Measurements from ENCODE around the gene MCC.

MCC gene

GRCh38 chr5:113510836-113511451 lies 22.7 kb upstream of the MCC start:
- Mint-ChIP-seq H3K9me3 (no peaks in the 10 kb centered on the region), H3K4me3 (no peak overlapping the region), H3K27me3 (ENCODE audit: low read depth) (peaks cover 35% of the 10 kb centered on the region), H3K4me1 (ENCODE audit: low read depth) (peaks cover 31% of the 10 kb centered on the region), H3K36me3 (ENCODE audit: low read depth) (peaks cover 12% of the 10 kb centered on the region), H3K27ac (no peak overlapping the region)
- DNase-seq (ENCODE audit: low spot score), result no peak

- H3K4me1 Mint-ChIP-seq (ENCODE audit: low read depth), result peaks cover 21% of the 10 kb centered on the region
- peaks cover 45% of the 10 kb centered on the region for H3K27me3 Mint-ChIP-seq (ENCODE audit: low read depth)
- no peaks in the 10 kb centered on the region for H3K9me3 Mint-ChIP-seq
- no peak overlapping the region for H3K4me3 Mint-ChIP-seq
- no peak for DNase-seq (ENCODE audit: low spot score)
- H3K36me3 Mint-ChIP-seq (ENCODE audit: low read depth), result no peaks in the 10 kb centered on the region
- H3K27ac Mint-ChIP-seq, result no peak overlapping the region
These were observed 20.5 kb upstream of the MCC start for GRCh38 chr5:113508756-113509155.

GRCh38 chr5:113507601-113508000 lies 19.3 kb upstream of the MCC start:
- Mint-ChIP-seq H3K4me1 (ENCODE audit: low read depth) (peaks cover 16% of the 10 kb centered on the region), H3K27me3 (ENCODE audit: low read depth) (peaks cover 48% of the 10 kb centered on the region), H3K4me3 (no peak overlapping the region), H3K27ac (no peak overlapping the region), H3K36me3 (ENCODE audit: low read depth) (no peaks in the 10 kb centered on the region), H3K9me3 (no peaks in the 10 kb centered on the region)
- DNase-seq (ENCODE audit: low spot score), result no peak

- Mint-ChIP-seq H3K4me3 (no peak overlapping the region), H3K27ac (no peak overlapping the region), H3K36me3 (ENCODE audit: low read depth) (no peaks in the 10 kb centered on the region), H3K4me1 (ENCODE audit: low read depth) (peaks cover 13% of the 10 kb centered on the region), H3K27me3 (ENCODE audit: low read depth) (peaks cover 63% of the 10 kb centered on the region), H3K9me3 (peaks cover 6% of the 10 kb centered on the region)
- no peak for DNase-seq (ENCODE audit: low spot score)
These were observed 16.9 kb upstream of the MCC start for GRCh38 chr5:113505181-113505580.

DNA sequence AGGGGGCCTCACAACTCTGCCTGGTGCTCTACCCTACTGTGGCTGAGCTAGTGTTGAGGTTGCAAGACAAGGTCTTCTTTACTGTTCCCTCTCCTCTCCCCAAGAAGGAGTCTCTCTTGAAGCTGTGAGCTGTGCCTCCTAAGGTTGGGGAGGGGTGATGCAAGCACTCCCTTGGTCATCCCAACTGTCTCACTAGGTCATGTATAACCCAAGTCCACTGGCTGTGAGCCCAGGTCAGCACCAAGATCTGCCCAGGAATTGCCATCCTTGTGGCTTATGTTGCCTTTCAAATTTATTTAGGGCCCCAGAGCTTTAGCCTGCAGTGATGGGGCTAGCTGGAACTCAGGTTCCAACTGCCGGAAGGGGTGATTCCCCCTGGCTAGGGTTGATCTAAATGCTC lies 14.9 kb upstream of the MCC start:
- H3K27ac Mint-ChIP-seq, result no peak overlapping the region
- H3K9me3 Mint-ChIP-seq, result peaks cover 6% of the 10 kb centered on the region
- peaks cover 68% of the 10 kb centered on the region for H3K27me3 Mint-ChIP-seq (ENCODE audit: low read depth)
- H3K4me3 Mint-ChIP-seq, result no peak overlapping the region
- peaks cover 12% of the 10 kb centered on the region for H3K4me1 Mint-ChIP-seq (ENCODE audit: low read depth)
- DNase-seq (ENCODE audit: low spot score), result no peak
- no peaks in the 10 kb centered on the region for H3K36me3 Mint-ChIP-seq (ENCODE audit: low read depth)

DNA sequence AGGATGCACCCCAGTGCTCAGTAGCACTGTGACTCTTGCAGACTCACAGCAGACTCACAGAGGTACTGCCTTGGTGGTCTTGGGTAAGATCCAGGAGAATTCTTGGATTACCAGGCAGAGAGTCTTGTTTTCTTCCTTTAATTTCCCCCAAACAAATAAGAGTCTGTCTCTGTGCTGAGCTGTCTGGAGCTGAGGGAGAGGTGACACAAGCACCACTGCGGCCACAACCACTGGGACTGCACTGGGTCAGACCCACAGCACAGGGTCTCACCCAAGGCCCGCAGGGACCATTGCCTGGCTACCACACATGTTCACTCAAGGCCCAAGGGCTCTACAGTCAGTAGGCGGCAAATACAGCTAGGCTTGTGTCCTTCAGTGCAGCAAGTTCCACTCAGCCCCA lies 13.8 kb upstream of the MCC start:
- no peaks in the 10 kb centered on the region for H3K36me3 Mint-ChIP-seq (ENCODE audit: low read depth)
- peaks cover 6% of the 10 kb centered on the region for H3K9me3 Mint-ChIP-seq
- H3K4me1 Mint-ChIP-seq (ENCODE audit: low read depth), result peaks cover under 1% of the 10 kb centered on the region
- H3K27me3 Mint-ChIP-seq (ENCODE audit: low read depth), result peaks cover 67% of the 10 kb centered on the region
- H3K4me3 Mint-ChIP-seq, result no peak overlapping the region
- H3K27ac Mint-ChIP-seq, result no peak overlapping the region
- DNase-seq (ENCODE audit: low spot score), result no peak

GRCh38 chr5:113495422-113495841 lies 7.2 kb upstream of the MCC start:
- no peaks in the 10 kb centered on the region for H3K4me1 Mint-ChIP-seq (ENCODE audit: low read depth)
- peaks cover 66% of the 10 kb centered on the region for H3K27me3 Mint-ChIP-seq (ENCODE audit: low read depth)
- peaks cover 4% of the 10 kb centered on the region for H3K36me3 Mint-ChIP-seq (ENCODE audit: low read depth)
- no peak overlapping the region for H3K4me3 Mint-ChIP-seq
- H3K9me3 Mint-ChIP-seq, result peaks cover 14% of the 10 kb centered on the region
- no peak overlapping the region for H3K27ac Mint-ChIP-seq
- DNase-seq (ENCODE audit: low spot score), result no peak

GRCh38 chr5:113493446-113493845 lies 5.2 kb upstream of the MCC start:
- Mint-ChIP-seq H3K36me3 (ENCODE audit: low read depth) (peaks cover 8% of the 10 kb centered on the region), H3K9me3 (peaks cover 23% of the 10 kb centered on the region), H3K4me1 (ENCODE audit: low read depth) (peaks cover 13% of the 10 kb centered on the region), H3K27me3 (ENCODE audit: low read depth) (peaks cover 68% of the 10 kb centered on the region), H3K27ac (no peak overlapping the region), H3K4me3 (no peak overlapping the region)
- DNase-seq (ENCODE audit: low spot score), result no peak

GRCh38 chr5:113491022-113491421 lies 2.8 kb upstream of the MCC start:
- Mint-ChIP-seq H3K27me3 (ENCODE audit: low read depth) (peaks cover 70% of the 10 kb centered on the region), H3K4me1 (ENCODE audit: low read depth) (peaks cover 23% of the 10 kb centered on the region), H3K9me3 (peaks cover 23% of the 10 kb centered on the region), H3K36me3 (ENCODE audit: low read depth) (peaks cover 8% of the 10 kb centered on the region), H3K27ac (no peak overlapping the region), H3K4me3 (no peak overlapping the region)
- no peak for DNase-seq (ENCODE audit: low spot score)

DNA sequence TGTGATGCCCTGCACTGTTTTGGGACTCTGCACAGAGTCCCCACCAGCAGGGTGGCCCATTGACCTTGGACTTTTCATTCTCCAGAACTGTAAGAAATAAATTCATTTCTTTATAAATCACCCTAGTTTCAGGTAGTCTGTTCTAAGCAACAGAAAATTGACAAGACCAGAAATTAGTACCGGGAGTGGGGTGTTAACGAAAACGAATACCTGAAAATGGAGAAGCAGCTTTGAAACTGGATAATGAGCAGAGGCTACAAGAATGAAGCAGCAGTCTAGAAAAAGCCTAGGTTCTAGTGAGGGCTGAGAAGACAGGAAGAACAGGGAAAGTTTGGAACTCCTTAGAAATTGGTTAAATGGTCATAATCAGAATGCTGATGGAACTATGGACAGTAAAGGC lies 2.1 kb upstream of the MCC start:
- Mint-ChIP-seq H3K4me1 (ENCODE audit: low read depth) (peaks cover 23% of the 10 kb centered on the region), H3K9me3 (peaks cover 23% of the 10 kb centered on the region), H3K4me3 (no peak overlapping the region), H3K27me3 (ENCODE audit: low read depth) (peaks cover 73% of the 10 kb centered on the region), H3K36me3 (ENCODE audit: low read depth) (peaks cover 8% of the 10 kb centered on the region), H3K27ac (no peak overlapping the region)
- no peak for DNase-seq (ENCODE audit: low spot score)

DNA sequence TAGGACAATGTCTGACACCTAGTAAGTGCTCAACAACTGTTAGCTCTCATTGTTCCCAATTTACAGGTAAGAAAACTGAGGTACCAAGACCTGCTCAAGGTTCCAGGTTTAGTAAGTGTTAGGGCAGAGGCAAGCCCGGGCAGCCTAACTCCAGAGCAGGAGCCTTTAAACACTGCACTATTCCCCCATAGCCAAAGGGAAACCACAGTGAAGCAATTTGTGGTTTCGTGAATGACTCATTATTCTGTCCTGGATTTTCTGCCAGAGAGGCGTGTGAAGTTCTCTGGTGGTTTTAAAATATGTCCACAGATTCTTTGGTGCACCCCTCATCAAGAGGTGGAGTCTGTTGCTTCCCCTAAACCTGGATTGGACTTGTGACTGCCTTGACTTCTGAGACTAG lies 1.0 kb upstream of the MCC start:
- H3K4me1 Mint-ChIP-seq (ENCODE audit: low read depth), result peaks cover 23% of the 10 kb centered on the region
- H3K36me3 Mint-ChIP-seq (ENCODE audit: low read depth), result peaks cover 8% of the 10 kb centered on the region
- peaks cover 23% of the 10 kb centered on the region for H3K9me3 Mint-ChIP-seq
- H3K27me3 Mint-ChIP-seq (ENCODE audit: low read depth), result peaks cover 75% of the 10 kb centered on the region
- H3K4me3 Mint-ChIP-seq, result peak overlapping the region; percentile 36
- H3K27ac Mint-ChIP-seq, result no peak overlapping the region
- DNase-seq (ENCODE audit: low spot score), result peak; percentile 39

GRCh38 chr5:113488645-113489184 lies 462 bp upstream of the MCC start:
- Mint-ChIP-seq H3K9me3 (peaks cover 23% of the 10 kb centered on the region), H3K4me1 (ENCODE audit: low read depth) (peaks cover 23% of the 10 kb centered on the region), H3K27me3 (ENCODE audit: low read depth) (peaks cover 79% of the 10 kb centered on the region), H3K36me3 (ENCODE audit: low read depth) (peaks cover 8% of the 10 kb centered on the region), H3K4me3 (peak overlapping the region; percentile 78), H3K27ac (no peak overlapping the region)
- DNase-seq (ENCODE audit: low spot score), result no peak

- H3K9me3 Mint-ChIP-seq, result peaks cover 23% of the 10 kb centered on the region
- H3K27me3 Mint-ChIP-seq (ENCODE audit: low read depth), result peaks cover 81% of the 10 kb centered on the region
- H3K4me3 Mint-ChIP-seq, result peak overlapping the region; percentile 76
- DNase-seq (ENCODE audit: low spot score), result no peak
- peaks cover 23% of the 10 kb centered on the region for H3K4me1 Mint-ChIP-seq (ENCODE audit: low read depth)
- H3K36me3 Mint-ChIP-seq (ENCODE audit: low read depth), result peaks cover 8% of the 10 kb centered on the region
- no peak overlapping the region for H3K27ac Mint-ChIP-seq
These were observed 855 bp downstream of the MCC start for GRCh38 chr5:113487416-113487780.

DNA sequence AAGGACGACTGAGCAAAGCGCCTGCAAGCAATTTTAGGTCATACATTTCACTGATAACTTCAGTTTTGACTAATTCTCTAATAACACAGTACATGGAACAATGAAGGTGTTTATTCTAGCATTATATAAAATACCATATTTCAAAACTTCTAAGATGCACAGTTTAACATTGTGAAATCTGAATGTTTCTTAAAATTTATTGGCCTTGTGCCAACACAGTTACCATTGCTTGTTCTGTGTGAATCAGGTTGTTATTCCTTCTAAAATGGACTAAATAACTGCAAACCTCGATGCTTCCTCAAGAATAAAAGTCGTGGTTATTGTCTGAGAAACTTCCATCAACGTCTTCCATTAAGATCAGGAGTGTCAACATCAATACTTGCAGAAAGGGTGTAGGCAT lies 8.0 kb downstream of the MCC start:
- H3K27ac Mint-ChIP-seq, result no peak overlapping the region
- H3K9me3 Mint-ChIP-seq, result no peaks in the 10 kb centered on the region
- H3K4me1 Mint-ChIP-seq (ENCODE audit: low read depth), result no peaks in the 10 kb centered on the region
- DNase-seq (ENCODE audit: low spot score), result no peak
- H3K27me3 Mint-ChIP-seq (ENCODE audit: low read depth), result peaks cover 65% of the 10 kb centered on the region
- H3K4me3 Mint-ChIP-seq, result no peak overlapping the region
- no peaks in the 10 kb centered on the region for H3K36me3 Mint-ChIP-seq (ENCODE audit: low read depth)

- DNase-seq (ENCODE audit: low spot score), result no peak
- H3K27ac Mint-ChIP-seq, result no peak overlapping the region
- no peaks in the 10 kb centered on the region for H3K9me3 Mint-ChIP-seq
- H3K4me1 Mint-ChIP-seq (ENCODE audit: low read depth), result peaks cover 2% of the 10 kb centered on the region
- no peak overlapping the region for H3K4me3 Mint-ChIP-seq
- H3K27me3 Mint-ChIP-seq (ENCODE audit: low read depth), result peaks cover 66% of the 10 kb centered on the region
- no peaks in the 10 kb centered on the region for H3K36me3 Mint-ChIP-seq (ENCODE audit: low read depth)
These were observed 9.6 kb downstream of the MCC start for GRCh38 chr5:113478691-113479090.
